Kidney (tissue), 14 donors: Measurements from ENCODE around the gene KLF7. TPM values are rescaled to one million over a fixed set of nuclear protein-coding genes. Genes with fewer than 3 reads are reported as not detected.

Source experiments
- DNase-seq, 5 donors: peaks; one replicate each; pipeline ENCODE4 v3.0.0-alpha.2; 2013 to 2020
- FAIRE-seq: peaks from 2 replicates; lab custom pipeline; 2012; peaks lifted over from hg19 to GRCh38; lab: Jason Lieb, UNC
- H3K27ac ChIP-seq, 2 donors: one replicate each; pipeline ENCODE4 v1.7.0; 2013; ENCODE audit warnings: low read depth in 2 of 2, low read length in 2 of 2, inconsistent platforms in 1 of 2
- H3K27me3 ChIP-seq: one replicate; pipeline ENCODE4 v1.7.1; 2013; ENCODE audit warnings: low read length, inconsistent platforms; ENCODE audit not compliant: control insufficient read depth, insufficient read depth
- H3K36me3 ChIP-seq, 3 donors: one replicate each; pipeline versions ENCODE4 v1.7.0 to v1.7.1; 2013; ENCODE audit warnings: low read length in 3 of 3, control low read depth in 1 of 3, inconsistent platforms in 1 of 3; ENCODE audit not compliant: insufficient read depth in 3 of 3, control insufficient read depth in 2 of 3
- H3K4me1 ChIP-seq, 3 donors: one replicate each; pipeline versions ENCODE4 v1.7.0 to v1.7.1; 2013; ENCODE audit warnings: low read length in 3 of 3, inconsistent platforms in 1 of 3, low read depth in 1 of 3; ENCODE audit not compliant: control insufficient read depth in 2 of 3, insufficient read depth in 2 of 3
- H3K4me3 ChIP-seq, 3 donors: one replicate each; pipeline versions ENCODE4 v1.7.0 to v1.8.1; 2013; ENCODE audit warnings: low read length in 3 of 3, control low read depth in 1 of 3, inconsistent platforms in 1 of 3
- H3K9ac ChIP-seq, 3 donors: one replicate each; pipeline versions ENCODE4 v1.7.0 to v1.7.1; 2013; ENCODE audit warnings: low read length in 3 of 3, control low read depth in 1 of 3, inconsistent platforms in 1 of 3
- H3K9me3 ChIP-seq, 3 donors: one replicate each; pipeline versions ENCODE4 v1.7.0 to v1.7.1; 2013; ENCODE audit warnings: low read length in 3 of 3, control low read depth in 1 of 3, inconsistent platforms in 1 of 3; ENCODE audit not compliant: control insufficient read depth in 2 of 3, insufficient read depth in 1 of 3
- CTCF ChIP-seq: IDR thresholded peaks from 3 replicates; pipeline ENCODE4 v1.5.1; 2012; ENCODE audit warnings: mild to moderate bottlenecking, moderate library complexity, borderline replicate concordance; ENCODE audit not compliant: insufficient read depth; ENCODE audit errors: extremely low read depth
- intact Hi-C: fragments of 100-400 bp; cut with DNase I; formaldehyde crosslinking; loops from one replicate; pipeline ENCODE4 v1.11.1; 2022
- polyA plus RNA-seq: library from polyadenylated mRNA; stranded (reverse); fragments of 350-450 nt; fragmentation: Illumina TruSeq; extraction: RNeasy Lipid Tissue Mini Kit (QIAGEN cat#74804); gene quantifications from one replicate; pipeline ENCODE4 v1.2.3, GENCODE V29; 2014; ENCODE audit warnings: low read depth, low replicate concordance; ENCODE audit not compliant: insufficient read depth
- total RNA-seq: library from RNA; stranded (reverse); fragmentation: NEBNext Ultra II Directional; extraction: Animal tissue kit (Norgen Biotek cat#: 25700); gene quantifications from one replicate; pipeline ENCODE4 v1.2.1, GENCODE V29; 2021
- donor health status: control.
- donor health status: control.
- donor health status: control.
- donor health status: control.
- donor health status: control.
- donor health status: DM: yes; HTN: yes; CAD: no.
- donor health status: Normal renal cell carcinoma (clear cell type).

The KLF7 gene
- total and polyA plus RNA-seq, 2 donors from 2014 or later, result 2.9 to 61.5 TPM

- Histone ChIP-seq H3K4me3 (no peak overlapping the region), H3K27me3 (no peaks in the 10 kb centered on the region), H3K9ac (no peak overlapping the region), H3K4me1 (no peaks in the 10 kb centered on the region), H3K9me3 (no peaks in the 10 kb centered on the region), H3K36me3 (no peaks in the 10 kb centered on the region), H3K27ac (no peak overlapping the region)
- FAIRE-seq (no peak), DNase-seq (peak in 3 of 5 donors; percentile 74 to 92 (median 86))
- TF ChIP-seq CTCF, result no peak
- intact Hi-C loops, result no loop called here
These were observed 36.9 kb upstream of the KLF7 start for GRCh38 chr2:207202645-207203044.

- no peak for FAIRE-seq
- no peak for DNase-seq
These were observed 35.7 kb upstream of the KLF7 start for GRCh38 chr2:207201416-207201815.

GRCh38 chr2:207200136-207200535 is 34.4 kb upstream of the KLF7 start:
- Histone ChIP-seq H3K9me3 (no peaks in the 10 kb centered on the region), H3K36me3 (no peaks in the 10 kb centered on the region), H3K27me3 (no peaks in the 10 kb centered on the region), H3K4me1 (no peaks in the 10 kb centered on the region), H3K9ac (no peak overlapping the region), H3K4me3 (no peak overlapping the region), H3K27ac (no peak overlapping the region)
- no peak for TF ChIP-seq CTCF
- intact Hi-C loops, result no loop called here
- FAIRE-seq (no peak), DNase-seq (no peak)

More at GRCh38 chr2:207201416-207201815, 35.7 kb upstream of the KLF7 start:
- intact Hi-C loops, result no loop called here
- no peak overlapping the region for H3K4me3 ChIP-seq
- H3K9ac ChIP-seq, result no peak overlapping the region
- TF ChIP-seq CTCF, result no peak
- H3K36me3 ChIP-seq, result no peaks in the 10 kb centered on the region
- no peaks in the 10 kb centered on the region for H3K9me3 ChIP-seq
- H3K27ac ChIP-seq, result no peak overlapping the region
- no peaks in the 10 kb centered on the region for H3K4me1 ChIP-seq
- H3K27me3 ChIP-seq, result no peaks in the 10 kb centered on the region

- no peak for FAIRE-seq
- DNase-seq, result no peak
- Histone ChIP-seq H3K27ac (no peak overlapping the region), H3K9ac (no peak overlapping the region), H3K4me1 (no peaks in the 10 kb centered on the region), H3K9me3 (no peaks in the 10 kb centered on the region), H3K4me3 (no peak overlapping the region), H3K27me3 (no peaks in the 10 kb centered on the region), H3K36me3 (no peaks in the 10 kb centered on the region)
- TF ChIP-seq CTCF, result no peak
- intact Hi-C loops, result no loop called here
These were observed 28.3 kb upstream of the KLF7 start for GRCh38 chr2:207194028-207194427.
